Measurements from ENCODE around the gene ZNF302.
"Not testable (repeated sequence)": the region's sequence is repeated elsewhere in the genome, so short reads cannot be mapped to it uniquely, and the experiment has no call there.

Gene ZNF302

GRCh38 chr19:34675250-34675649 lies 2.2 kb upstream of the ZNF302 start:
- DNase-seq, result no peak

DNA sequence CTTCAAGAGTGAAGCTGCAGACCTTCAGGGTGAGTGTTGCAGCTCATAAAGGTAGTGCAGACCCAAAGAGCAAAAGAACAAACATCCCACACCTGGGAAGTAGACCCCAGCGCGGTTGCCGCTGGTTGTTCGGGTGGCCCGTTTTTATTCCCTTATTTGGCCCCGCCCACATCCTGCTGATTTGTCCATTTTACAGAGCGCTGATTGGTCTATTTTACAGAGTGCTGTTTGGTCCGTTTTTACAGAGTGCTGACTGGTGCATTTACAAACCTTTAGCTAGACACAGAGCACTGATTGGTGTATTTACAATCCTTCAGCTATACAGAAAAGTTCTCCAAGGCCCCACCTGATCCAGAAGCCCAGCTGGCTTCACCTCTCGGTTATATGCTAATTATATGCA lies 1.6 kb upstream of the ZNF302 start:
- no peak for DNase-seq

- peak in 1 of 2 donors; percentile 74 for DNase-seq
These were observed 637 bp upstream of the ZNF302 start, which contains the start of gene SCGB2B2 for GRCh38 chr19:34676697-34677385. Gene SCGB2B2 (minus strand): TSS chr19:34677159. CDS start chr19:34594563, 82,596 bp downstream.

GRCh38 chr19:34678085-34678412 lies 571 bp downstream of the ZNF302 start:
- no peak for DNase-seq

DNA sequence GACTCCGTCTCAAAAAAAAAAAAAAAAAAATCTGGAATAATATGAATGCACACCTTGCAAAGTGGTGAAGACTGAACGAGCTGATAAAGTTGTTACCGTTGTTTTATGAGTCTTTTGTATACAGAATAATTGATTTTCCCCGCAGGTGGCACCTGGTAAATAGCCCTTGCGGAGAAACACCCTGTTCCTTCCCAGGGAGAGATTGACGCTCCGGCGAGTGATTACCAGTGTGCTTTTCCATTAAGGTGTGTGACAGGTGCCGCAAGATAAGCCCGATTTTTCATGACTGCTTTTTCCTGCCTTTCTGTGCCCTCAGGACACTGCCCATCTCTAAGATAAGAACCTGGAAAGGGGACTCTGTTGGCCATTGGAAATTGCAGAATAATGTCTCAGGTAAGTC lies 943 bp downstream of the ZNF302 start:
- DNase-seq, result no peak

DNA sequence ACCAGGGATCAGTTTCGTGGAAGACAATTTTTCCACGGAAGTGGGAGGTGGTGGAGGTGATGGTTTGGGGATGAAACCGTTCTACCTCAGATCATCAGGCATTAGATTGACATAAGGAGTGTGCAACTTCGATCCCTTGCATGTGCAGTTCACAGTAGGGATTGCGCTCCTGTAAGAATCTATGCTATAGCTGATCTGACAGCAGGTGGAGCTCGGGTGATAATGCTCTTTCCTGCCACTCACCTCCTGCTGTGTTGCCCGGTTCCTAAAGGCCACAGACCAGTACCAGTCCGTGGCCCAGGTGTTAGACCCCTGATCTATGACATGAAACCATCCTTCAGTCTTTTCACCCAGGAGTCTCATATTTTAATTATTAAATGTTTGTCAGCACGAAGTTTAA lies 4.0 kb downstream of the ZNF302 start:
- DNase-seq, result no peak

DNA sequence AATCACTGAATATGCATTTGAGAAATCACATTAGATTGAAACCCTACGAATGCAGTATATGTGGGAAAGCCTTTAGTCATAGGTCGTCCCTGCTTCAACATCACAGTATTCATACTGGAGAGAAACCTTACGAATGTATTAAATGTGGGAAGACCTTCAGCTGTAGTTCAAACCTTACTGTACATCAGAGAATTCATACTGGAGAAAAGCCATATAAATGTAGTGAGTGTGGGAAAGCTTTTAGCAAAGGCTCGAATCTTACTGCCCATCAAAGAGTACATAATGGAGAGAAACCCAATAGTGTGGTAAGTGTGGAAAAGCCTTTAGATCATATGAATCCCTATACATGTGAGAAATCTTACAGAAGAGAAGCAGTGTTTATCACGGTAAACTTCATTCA lies 7.8 kb downstream of the ZNF302 start:
- not testable (repeated sequence) for DNase-seq

- no peak for DNase-seq
These were observed 9.0 kb downstream of the ZNF302 start for GRCh38 chr19:34686455-34686854.

- no peak for DNase-seq
These were observed 9.9 kb downstream of the ZNF302 start for GRCh38 chr19:34687348-34687747.

DNA sequence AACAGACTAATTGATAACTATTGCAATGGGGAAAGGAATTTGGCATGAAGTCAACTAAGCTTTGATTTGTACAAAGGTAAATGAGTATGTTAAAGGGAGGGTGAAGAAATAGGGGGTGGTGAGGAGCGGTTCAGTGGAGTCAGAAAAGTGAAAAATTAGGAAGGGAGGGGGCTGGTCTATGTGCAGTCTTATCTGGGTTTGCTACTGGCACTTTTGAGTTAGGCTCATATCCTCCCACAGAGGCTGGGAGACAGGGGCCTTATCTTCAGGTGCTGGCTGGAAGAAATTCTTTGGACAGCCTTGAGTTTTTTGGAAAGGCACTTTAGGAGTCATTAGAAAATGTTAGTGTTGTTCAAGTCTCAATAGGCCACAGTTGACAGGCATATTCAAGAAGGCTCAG lies 11.1 kb downstream of the ZNF302 start:
- DNase-seq, result no peak

DNA sequence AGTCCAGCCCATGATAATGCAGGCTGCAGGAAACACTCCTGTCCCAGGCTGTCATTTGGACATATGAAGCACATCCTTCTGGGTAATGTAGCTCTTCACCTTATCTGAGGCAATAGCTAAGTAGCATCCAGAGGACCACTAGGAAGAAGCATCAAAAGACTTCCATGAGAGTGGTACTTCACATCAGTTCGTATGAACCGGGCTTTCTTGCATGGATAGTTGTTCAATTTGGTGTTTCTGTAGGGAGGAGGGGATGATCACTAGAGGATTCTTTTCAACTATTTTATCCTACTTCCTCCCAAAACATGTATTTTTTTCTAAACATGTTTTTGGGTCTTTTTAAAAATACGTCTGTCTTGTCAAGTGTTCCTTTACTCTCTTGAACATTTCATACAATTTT lies 12.9 kb downstream of the ZNF302 start:
- DNase-seq, result no peak

GRCh38 chr19:34692549-34692948 lies 15.1 kb downstream of the ZNF302 start:
- DNase-seq, result no peak

GRCh38 chr19:34707661-34708060 lies 30.2 kb downstream of the ZNF302 start:
- no peak for DNase-seq

GRCh38 chr19:34711890-34712289 lies 34.4 kb downstream of the ZNF302 start:
- no peak for DNase-seq

GRCh38 chr19:34712395-34713261 lies 35.1 kb downstream of the ZNF302 start:
- peak; percentile 49 to 63 for DNase-seq

- no peak for DNase-seq
These were observed 35.8 kb downstream of the ZNF302 start for GRCh38 chr19:34713262-34713637.

- DNase-seq, result no peak
These were observed 37.9 kb downstream of the ZNF302 start for GRCh38 chr19:34715357-34715756.

GRCh38 chr19:34722353-34722752 lies 44.9 kb downstream of the ZNF302 start:
- DNase-seq, result no peak

GRCh38 chr19:34725400-34725799 lies 47.9 kb downstream of the ZNF302 start:
- no peak for DNase-seq

GRCh38 chr19:34731019-34731829 lies 53.7 kb downstream of the ZNF302 start:
- DNase-seq, result no peak

- DNase-seq, result no peak
These were observed 54.5 kb downstream of the ZNF302 start for GRCh38 chr19:34731964-34732363.

DNA sequence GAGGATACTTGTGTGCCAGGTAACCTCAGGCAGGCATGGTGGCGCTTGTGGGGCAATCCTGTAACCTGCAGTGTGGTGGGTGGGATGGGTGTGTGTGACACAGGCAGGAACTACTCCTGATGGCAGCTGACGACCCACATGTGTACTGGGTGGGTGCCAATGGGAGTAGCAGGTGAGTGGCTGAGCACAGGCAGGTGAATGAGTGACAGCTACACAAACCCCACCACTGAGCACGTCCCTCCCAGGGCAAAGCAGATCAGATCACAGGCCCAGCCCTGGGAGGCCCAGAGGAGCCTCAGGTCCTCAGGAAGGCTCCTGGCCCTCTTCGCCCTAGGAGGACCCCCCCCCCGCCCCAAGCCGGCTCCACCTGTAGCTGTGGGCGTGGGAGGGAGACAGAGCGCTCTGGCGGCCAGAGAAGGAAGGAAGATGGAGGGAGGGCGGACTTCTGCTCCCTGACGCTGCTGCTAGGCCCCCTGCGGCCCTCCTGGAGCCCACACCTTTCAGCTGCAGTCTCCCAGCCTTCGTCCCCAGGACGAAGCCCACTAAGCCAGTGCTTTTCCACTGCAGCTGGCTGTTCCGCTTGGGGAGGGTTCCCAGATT lies 55.2 kb downstream of the ZNF302 start:
- DNase-seq, result no peak

DNA sequence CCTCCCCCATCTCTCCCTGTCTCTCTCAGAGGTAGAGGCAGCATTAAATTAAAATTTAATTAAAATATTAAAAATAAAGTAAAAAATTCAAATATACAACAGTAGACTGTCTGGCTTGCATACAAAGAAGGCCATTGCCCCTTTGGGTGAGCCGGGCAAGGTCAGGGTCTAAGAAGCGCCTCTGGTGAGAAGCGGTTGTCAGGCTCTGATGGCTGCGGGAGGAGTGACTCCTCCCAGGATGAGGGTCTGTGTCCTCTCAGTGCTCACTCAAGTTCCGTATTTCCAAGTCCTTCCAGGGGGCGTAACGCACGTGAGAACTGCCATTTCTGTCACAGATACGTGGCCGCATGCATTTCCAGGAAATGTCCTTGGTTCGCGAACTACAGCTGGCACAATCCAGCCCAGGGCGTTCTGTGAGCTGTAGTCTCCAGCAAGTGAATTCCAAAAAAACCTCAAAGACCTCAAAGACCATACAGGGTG lies 55.8 kb downstream of the ZNF302 start:
- DNase-seq, result no peak
